ENCODE measurements around the gene CRADD.
"Not testable (repeated sequence)": the region's sequence is repeated elsewhere in the genome, so short reads cannot be mapped to it uniquely, and the experiment has no call there.

Gene CRADD

DNA sequence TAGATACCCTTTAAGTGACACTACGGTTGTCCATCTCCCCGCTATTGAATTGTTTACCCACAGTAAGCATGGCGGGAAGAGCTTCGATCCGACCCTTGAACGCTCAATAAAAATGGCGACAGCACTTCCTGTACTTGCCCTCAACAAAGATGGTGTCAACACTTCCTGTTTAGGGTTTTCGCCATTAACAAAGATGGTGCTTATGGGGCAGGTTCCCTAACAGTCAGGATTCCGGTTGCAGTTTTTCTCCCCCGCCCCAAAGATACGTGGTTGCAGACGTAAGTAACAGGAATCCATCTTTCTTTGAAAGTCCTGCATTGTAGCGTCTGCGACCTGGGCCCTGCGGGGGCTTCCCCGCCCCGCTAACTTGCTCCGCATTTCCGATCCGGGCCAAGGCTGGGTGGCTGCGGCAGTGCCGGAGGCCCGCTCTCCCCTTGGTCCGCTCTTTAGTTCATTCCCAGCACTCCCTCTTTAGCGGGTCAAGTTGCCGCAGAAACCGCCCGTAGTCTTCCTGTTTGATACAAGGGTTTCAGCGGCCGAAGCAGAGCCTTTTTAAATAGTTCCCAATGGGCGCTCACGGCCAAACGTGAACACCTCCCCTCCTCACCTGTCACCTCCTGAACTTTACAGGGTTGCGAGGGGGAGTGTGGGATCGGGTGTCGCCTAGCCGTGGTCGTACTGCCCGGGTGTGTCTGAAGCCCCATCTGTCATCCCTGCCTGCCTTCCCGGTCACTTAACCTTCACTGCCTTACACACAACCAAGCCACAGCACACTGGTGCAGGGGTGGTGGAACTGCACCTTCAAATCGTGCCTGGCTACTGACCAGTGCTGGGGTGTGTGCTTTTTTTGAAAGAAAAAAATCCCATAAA lies at the start of gene CRADD:
CRADD (plus strand) TSS at position 181 of the 870 bp plus-strand sequence.
- DNase-seq (ENCODE audit: low read depth) = peak; percentile 97

DNA sequence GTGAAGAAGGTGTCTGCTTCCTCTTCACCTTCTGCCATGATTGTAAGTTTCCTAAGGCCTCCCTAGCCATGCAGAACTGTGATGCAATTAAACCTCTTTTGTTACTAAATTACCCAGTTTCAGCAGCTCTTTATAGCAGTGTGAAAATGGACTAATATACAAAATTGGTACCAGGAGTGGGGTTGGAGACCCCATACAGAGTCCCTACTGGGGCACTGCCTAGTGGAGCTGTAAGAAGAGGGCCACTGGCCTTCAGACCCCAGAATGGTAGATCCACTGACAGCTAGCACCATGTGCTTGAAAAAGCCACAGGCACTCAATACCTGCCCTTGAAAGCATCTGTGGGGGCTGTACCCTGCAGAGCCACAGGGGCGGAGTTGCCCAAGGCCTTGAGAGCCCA lies 44.8 kb upstream of the CRADD start:
- no peak for DNase-seq (ENCODE audit: low read depth)

DNA sequence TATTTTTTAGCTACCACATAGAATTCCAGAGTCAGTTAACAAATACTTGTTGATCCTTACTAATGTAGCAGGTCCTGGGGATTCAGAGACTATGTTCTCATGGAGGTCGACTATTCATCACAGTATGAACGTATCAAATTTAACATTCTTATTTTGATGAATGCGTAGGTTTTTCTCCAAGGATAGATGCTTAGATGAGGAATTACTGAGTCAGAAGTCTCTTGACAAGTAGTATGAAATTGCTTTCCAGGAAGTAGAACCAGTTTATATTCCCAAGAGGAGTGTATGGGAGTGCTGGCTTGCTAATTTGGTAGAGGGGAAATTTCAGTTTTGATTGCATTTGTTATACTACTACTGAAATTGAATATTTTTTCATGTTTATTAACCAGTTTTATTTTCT lies 42.8 kb upstream of the CRADD start:
- peak; percentile 11 for DNase-seq (ENCODE audit: low read depth)

DNA sequence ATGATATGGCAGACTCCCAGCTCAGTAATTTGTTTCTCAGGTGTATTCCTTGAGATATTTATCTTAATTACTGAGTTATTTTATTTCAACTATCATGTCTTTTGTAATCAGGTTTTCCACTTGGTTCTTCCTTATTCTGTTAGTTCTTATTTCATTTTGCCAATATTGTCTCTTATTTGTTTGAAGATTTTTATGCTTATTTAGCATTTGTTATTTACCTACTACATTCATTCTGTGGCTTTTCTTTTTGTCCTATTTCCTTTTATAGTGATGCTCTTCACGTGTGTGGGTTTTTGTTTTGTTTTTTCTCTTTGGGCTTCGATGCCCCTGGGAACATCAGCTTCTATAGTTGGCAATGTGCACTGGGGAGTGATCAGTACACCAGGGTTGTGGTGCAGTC lies 40.5 kb upstream of the CRADD start:
- no peak for DNase-seq (ENCODE audit: low read depth)

DNA sequence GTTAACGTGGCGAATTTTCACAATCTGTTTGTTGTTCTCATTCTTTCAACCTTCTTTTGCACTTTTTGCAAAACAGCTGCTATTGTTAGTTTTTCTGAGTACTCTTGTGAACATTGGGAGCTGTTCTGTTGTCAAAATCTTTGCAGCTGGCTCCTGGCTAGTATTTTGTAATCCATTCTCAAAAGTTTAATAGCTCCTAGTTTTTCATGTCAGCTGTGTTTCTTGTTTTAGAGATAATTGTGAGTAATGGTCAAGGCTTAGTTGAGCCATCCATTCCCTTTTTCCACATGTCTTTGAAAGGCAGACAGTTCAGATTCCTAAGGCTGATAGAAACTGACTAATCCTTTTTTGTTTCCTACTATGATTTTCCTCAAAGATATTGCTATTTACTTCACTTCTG lies 39.1 kb upstream of the CRADD start:
- peak; percentile 34 for DNase-seq (ENCODE audit: low read depth)

DNA sequence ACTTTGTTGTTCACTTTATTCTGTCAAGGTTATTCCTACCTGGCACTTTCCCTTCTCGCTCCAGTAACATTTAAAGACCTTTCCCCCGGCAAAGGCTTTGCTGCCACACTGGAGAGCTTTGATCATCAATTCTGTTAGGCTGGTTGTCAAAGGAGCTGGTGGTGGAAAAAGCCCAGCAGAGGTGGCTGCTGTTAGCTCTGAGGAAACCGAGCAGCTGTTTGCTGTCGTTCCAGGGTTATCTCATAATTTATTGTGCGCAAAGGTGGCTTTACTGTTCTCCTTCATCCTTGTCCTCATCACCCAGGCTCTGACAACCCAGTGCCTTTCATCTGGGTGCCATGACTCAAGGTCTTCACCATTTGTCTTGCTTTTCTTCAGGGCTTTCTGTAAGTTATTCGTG lies 38.2 kb upstream of the CRADD start:
- no peak for DNase-seq (ENCODE audit: low read depth)

DNA sequence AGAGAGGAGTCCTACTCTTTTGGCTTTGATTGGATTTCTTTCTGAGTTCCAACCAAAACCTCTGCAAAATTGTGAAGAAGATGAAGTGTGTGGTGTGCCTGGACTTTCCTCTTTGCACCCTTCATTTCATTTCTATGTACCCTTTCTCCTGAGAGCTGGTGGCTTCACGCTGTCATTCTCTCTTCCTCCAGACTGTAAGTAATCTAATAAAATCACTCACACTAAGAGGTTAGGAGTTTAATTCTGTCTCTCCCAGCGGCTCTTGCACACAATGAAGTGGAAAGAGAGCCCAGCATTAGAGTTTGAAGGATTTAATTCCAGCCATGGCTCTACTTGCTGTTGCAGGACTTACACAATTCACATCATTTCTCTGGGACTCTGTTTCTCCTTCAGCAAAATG lies 37.8 kb upstream of the CRADD start:
- no peak for DNase-seq (ENCODE audit: low read depth)

DNA sequence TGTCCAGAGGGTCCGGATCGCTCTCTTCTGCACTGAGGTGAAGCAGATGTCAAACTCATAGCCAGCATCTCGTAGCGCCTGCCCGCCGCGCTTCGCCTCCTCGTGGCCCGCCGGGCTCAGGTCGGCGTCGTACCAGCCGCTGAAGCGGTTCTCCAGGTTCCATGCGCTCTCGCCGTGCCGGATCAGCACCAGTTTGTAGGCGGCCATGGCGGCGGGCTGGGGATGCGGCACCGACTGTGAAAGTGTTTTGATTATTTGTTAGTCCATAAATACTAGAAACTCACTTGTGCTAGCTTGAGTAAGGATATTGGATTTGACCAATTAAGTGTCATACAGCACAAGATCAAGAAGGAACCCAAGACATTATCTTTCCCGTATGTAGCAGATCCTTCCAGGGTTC lies 35.8 kb upstream of the CRADD start:
- DNase-seq (ENCODE audit: low read depth) = not testable (repeated sequence)

DNA sequence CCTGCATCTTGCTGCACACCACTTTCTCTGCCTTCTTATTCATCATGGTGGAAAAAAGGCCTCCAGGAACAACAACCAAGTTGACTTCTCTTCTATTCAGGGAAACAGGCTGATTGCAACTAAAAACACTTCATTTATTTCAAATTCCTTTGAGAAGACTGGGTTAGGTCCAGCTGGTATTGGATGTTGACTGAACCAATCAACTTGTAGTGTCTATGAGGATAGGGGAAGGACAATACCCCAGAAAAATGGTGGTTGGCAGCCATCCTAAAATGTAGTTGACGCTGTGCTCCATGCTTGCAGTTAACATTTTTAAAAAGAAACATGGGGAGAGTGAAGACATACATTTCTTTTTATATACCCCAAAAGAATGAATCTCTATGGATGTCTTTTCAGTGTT lies 34.4 kb upstream of the CRADD start:
- DNase-seq (ENCODE audit: low read depth) = no peak

DNA sequence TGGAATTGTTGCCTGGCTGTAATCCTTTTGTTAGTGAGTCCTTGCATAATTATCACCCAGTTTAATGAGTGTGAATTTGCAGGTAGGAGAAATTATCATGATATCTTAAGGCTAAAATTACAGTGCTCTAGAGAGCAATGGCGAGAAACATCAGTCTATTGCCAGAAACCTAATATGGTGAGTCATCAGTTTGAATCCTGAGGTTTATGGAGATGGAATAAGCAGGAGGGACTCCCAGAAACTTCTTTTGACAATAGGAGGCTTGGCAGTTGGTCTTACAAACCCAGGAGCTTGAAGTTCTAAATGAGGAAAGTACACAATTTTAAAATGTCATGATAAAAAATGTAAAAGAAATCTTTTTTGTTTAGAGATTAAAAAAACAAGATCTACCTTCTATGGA lies 31.5 kb upstream of the CRADD start:
- DNase-seq (ENCODE audit: low read depth) = no peak

DNA sequence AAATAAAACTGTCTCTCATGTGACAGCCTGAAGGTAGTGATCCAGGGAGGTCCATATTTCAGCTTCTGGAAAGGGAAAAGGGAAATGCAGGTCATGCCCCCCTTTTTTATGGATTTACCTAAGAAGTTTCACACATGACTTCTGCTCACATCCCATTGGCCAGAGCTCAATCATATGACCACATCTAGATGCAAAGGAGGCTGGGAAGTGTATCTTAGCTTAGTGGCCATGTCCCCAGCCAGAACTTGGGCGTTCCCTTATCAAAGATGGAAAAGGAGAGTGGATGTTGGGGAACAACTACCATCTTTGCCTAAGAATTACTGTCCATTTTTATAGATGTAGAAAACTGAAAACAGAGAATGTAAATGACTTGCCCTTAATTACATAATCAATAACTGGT lies 26.5 kb upstream of the CRADD start:
- DNase-seq (ENCODE audit: low read depth) = no peak

DNA sequence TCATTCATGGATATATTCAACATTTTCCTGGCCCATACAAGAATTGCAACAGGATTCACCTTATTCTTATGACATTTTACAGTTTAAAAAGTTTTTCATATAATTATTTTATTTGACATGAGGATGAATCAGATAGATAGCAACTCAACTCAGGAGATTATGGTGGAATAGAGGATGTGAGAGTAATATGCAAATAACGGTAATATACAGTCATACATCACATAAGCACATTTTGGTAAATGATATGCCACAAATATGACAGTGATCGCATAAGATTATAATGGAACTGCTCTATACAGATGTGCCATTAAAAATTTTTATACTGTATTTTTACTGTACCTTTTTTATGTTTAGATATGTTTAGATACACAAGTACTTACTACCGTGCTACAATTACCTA lies 24.1 kb upstream of the CRADD start:
- no peak for DNase-seq (ENCODE audit: low read depth)

DNA sequence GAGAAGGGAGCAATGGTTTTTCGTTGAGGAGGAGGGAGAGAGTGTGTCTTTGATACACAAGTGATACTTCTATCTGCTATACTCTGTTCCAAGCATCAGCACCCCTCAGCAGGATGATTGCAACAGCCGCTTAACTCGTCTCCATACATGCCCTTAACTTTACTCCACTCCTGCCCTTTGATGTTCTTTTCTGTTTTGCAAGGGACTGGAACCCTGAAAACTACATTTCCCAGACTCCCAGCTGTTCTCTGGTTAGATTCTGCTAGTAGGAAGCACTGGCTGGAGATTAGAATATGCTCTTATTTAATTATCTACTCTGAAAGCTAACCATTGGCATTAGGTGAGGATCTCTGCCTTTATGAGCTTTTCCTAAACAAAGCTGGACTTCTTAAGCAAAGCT lies 23.5 kb upstream of the CRADD start:
- DNase-seq (ENCODE audit: low read depth) = no peak

DNA sequence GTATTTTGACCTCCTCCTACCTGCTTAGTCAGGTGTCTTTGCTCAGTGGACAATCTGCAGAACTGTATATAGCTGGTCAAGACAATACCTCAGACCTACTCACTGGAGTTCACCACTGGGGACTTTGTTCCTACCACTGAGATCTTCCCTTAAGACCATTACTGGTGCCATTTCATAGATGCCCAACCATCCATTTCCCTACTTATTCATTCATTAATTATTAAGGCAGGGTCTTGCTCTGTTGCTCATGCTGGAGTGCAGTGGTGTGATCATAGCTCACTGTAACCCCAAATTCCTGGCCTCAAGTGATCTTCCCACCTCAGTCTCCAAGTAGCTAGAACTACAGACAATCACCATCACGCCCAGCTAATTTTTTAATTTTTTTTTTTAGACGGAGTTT lies 22.8 kb upstream of the CRADD start:
- no peak for DNase-seq (ENCODE audit: low read depth)

DNA sequence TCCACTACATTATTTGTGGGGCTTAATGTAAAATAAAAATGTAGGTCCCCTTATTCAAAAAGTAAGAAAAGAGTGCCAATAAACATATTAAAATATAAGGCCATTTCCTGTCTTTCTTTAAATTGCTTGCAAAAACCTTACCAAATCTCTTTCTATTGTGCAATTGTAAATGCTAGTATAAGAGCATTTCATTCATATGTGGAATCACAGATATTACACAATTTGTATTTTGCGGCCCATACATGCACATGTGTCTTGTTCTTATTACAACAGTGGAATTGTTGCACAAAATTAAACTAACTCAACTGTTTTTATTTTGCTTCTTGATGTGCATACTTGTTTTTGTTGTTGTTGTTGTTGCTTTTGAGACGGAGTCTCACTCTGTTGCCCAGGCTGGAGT lies 20.1 kb upstream of the CRADD start:
- no peak for DNase-seq (ENCODE audit: low read depth)

DNA sequence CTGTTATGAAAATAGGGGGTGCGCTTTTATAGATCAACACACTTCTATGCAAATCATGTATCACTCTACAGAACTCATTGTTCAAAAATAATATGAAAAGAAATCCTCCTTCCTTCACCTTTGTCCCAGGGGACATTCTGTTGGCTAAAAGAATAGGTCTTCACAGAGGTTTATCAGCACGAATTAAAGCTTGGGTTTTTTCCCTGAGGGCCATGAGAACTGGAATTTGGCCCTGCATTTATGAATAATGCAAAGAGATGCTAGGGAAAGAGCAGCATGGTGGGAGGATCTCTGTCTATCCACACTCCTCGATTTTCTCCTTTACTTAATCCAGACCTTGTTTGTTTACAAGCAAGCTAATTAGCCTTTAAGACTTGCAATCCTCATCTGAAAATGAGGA lies 16.2 kb upstream of the CRADD start:
- no peak for DNase-seq (ENCODE audit: low read depth)

DNA sequence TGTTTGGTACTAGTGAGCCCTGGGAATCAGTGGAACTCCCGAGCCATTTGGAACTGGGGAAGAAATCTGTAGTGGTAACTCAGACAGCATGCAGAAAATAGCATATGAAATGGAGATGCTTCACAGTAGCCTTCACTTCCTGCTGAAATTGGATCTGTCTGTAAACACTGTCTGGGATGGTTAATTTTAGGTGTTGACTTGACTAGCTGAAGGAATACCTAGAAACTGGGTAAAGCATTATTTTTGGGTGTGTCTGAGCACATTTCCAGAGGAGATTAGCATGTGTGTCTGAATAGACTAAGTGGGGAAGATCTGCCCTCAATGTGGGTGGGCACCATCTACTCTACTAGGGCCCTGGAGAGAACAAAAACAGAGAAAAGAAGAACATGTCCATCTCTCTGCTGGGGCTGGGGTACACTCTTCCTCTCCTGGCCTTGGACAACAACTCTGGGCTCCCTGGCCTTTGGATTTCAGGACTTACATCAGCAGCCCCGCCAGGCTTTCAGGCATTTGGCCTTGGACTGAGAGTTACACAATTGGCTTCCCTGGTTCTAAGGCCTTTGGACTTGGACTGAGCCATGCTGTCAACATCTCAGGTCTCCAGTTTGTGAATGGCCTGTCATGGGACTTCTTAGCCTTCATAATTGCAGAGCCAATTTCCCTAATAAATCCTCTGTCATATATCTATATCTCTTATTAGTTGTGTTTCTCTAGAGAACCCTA lies 14.0 kb upstream of the CRADD start:
- DNase-seq (ENCODE audit: low read depth) = no peak

DNA sequence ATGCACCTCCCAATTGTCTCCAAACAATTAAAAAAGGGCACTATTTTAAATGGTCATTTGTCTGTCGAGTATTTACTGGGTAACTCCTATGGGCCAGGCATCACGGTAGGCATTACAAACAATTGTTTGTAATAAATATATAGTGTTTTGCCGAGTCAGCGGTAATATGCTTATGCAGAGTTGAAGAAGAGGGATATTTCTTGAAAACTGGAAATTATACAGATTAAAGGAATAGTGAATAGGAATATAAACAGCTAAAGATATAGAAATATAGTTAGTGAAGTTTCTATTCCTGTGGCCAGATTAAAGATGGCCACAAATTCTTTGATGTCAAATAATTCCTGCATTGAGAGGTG lies 13.5 kb upstream of the CRADD start:
- no peak for DNase-seq (ENCODE audit: low read depth)

DNA sequence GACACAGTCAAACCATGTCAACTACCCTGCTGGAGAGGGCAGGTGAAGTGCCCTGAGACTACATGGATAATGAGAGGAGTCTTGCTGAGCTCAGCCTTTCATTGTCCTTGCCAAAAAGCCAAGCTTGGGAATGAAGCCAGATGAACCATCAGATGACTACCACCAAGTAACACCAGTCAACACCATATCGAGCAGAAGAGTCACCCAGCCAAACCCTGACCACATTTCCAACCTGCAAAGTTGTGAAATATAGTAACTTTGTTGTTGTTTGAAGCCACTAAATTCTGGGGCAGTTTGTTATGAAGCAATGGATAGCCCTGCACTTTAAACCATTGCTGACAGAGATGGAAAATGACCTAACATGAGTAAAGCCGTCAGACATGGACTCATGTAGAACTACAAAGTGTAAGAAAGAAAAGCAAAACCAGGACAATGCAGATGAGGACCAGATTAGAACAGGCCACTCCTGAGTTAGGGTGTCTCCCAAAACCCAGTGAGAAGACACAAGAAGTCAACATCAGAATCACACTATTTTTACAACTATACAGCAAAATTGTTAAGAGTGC lies 12.5 kb upstream of the CRADD start:
- DNase-seq (ENCODE audit: low read depth) = no peak

DNA sequence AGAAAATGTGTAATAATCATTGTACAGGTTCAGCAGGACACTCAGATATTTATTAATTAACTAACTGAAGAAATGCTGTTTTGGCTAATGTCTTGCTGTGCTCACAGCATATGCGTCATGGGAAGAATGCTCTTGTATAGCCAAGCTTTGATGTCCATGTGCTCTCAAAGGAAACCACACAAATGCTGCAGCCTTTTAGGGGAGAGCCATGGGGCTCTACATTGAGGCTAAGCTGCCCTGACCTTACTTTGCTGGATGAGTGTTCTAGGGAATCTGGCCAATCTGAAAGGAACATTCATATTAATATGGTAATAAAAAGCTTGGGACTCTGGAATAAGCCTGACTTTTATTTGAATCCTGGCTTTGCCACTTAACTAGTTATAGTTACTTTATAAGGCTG lies 9.5 kb upstream of the CRADD start:
- DNase-seq (ENCODE audit: low read depth) = no peak

DNA sequence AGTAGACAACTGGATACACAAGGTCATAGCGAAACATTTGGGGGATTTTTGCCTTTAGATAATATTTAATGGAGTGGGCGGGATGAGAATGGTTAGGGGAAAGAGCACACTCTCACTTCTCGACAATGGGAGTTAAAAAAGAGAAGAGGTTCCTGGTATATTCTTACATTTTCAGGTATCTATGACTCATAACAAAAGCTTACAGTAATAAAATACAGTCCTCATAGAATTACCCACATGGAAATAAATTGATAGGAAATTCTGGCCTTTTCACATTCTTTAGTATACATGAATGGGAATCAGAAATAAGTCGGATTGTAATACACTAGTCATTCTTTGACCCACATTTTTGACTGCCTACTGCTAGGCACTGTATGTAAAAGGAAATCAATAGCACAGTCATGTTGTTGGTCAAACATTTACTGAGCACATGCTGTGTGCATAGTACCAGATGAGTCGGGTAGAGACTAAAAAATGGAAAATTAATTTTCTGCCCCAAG lies 8.2 kb upstream of the CRADD start:
- no peak for DNase-seq (ENCODE audit: low read depth)

DNA sequence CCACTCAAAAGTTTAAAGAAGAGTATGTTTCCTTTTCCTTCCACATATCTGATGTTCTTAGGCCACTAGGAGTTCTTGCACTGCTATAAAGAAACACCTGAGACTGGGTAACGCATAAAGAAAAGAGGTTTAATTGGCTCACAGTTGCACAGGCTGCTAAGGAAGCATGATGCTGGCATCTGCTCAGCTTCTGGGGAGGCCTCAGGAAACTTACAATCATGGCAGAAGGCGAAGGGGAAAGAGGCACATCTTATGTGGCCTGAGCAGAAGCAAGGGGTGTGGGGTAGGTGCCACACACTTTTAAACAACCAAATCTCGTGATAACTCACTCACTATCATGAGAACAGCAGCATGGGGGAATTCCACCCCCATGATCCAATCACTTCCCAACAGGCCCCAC lies 7.7 kb upstream of the CRADD start:
- DNase-seq (ENCODE audit: low read depth) = no peak

DNA sequence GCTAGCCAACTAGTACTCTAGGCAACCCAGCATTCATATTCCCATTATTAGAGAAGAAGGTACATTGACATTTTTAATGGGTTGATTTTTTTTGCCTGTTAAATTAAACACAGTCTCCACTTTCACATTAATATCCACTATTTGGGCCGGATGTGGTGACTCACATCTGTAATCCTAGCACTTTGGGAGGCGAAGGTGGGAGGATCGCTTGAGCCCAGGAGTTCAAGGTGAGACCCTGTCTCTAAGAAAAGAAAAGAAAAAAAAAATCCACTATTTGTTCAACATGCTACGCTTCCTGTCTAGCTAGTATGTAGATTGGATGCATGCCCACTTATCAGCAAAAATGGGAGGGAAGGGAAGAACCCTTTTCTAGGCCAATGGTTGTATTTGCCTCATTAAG lies 7.1 kb upstream of the CRADD start:
- no peak for DNase-seq (ENCODE audit: low read depth)
